Neural cell (in vitro differentiated cells): ENCODE data around the gene MOBP. TPM values are rescaled to one million over a fixed set of nuclear protein-coding genes. Genes with fewer than 3 reads are reported as not detected.

Experiments
- H2AFZ ChIP-seq: fragments of 200-600, 300-800 bp; sonication (generic), shearing (Covaris generic); 2 replicates; pipeline ENCODE4 v1.6.0; 2014; ENCODE audit warnings: low read depth, mild to moderate bottlenecking, antibody characterized with exemption, low read length, moderate library complexity
- H3F3A ChIP-seq: fragments of 200-600 bp; shearing (Covaris generic); 2 replicates; pipeline ENCODE4 v1.6.1; 2016; ENCODE audit warnings: mild to moderate bottlenecking, moderate library complexity, mixed read lengths, antibody characterized with exemption, low read length; ENCODE audit not compliant: insufficient read depth, poor library complexity, severe bottlenecking
- H3K27ac ChIP-seq: fragments of 200-600, 300-800 bp; sonication (generic), shearing (Covaris generic); 2 replicates; pipeline ENCODE4 v1.5.1; 2014; ENCODE audit warnings: mild to moderate bottlenecking, low read length, moderate library complexity
- H3K27me3 ChIP-seq: fragments of 300-800, 200-600 bp; sonication (generic), shearing (Covaris generic); 2 replicates; pipeline ENCODE4 v1.6.0; 2014; ENCODE audit warnings: mild to moderate bottlenecking, low read depth, low read length, moderate library complexity; ENCODE audit not compliant: insufficient read depth
- H3K36me3 ChIP-seq: fragments of 300-800, 200-600 bp; sonication (generic), shearing (Covaris generic); 2 replicates; pipeline ENCODE4 v1.5.1; 2014; ENCODE audit warnings: mild to moderate bottlenecking, antibody characterized with exemption, low read length, moderate library complexity; ENCODE audit not compliant: insufficient read depth
- H3K4me2 ChIP-seq: fragments of 300-800, 200-600 bp; sonication (generic), shearing (Covaris generic); 2 replicates; pipeline ENCODE4 v1.6.0; 2014; ENCODE audit warnings: mild to moderate bottlenecking, low read length
- H3K4me3 ChIP-seq: fragments of 300-800, 200-600 bp; sonication (generic), shearing (Covaris generic); 2 replicates; pipeline ENCODE4 v1.5.1; 2014; ENCODE audit warnings: mild to moderate bottlenecking, low read length, moderate library complexity
- H3K79me2 ChIP-seq: fragments of 200-600 bp; shearing (Covaris generic); replicated peaks from 2 replicates; pipeline ENCODE4 v1.6.0; 2014; ENCODE audit warnings: mild to moderate bottlenecking, low read length, moderate library complexity; ENCODE audit not compliant: insufficient read depth
- H3K9ac ChIP-seq: fragments of 300-800, 200-600 bp; sonication (generic), shearing (Covaris generic); 2 replicates; pipeline ENCODE4 v1.6.1; 2016; ENCODE audit warnings: mild to moderate bottlenecking, low read length, mixed read lengths
- H3K9me2 ChIP-seq: fragments of 200-600 bp; shearing (Covaris generic); 2 replicates; pipeline ENCODE4 v1.6.1; 2016; ENCODE audit warnings: mild to moderate bottlenecking, low read length, mixed read lengths; ENCODE audit not compliant: insufficient read depth
- H3K9me3 ChIP-seq: fragments of 200-600, 300-800 bp; sonication (generic), shearing (Covaris generic); 2 replicates; pipeline ENCODE4 v1.6.1; 2016; ENCODE audit warnings: mild to moderate bottlenecking, mixed run types, low read length, moderate library complexity, mixed read lengths
- H4K20me1 ChIP-seq: fragments of 200-600 bp; shearing (Covaris generic); 2 replicates; pipeline ENCODE4 v1.6.1; 2016; ENCODE audit warnings: mild to moderate bottlenecking, mixed run types; ENCODE audit not compliant: insufficient read depth
- CTCF ChIP-seq: fragments of 450-650 bp; IDR thresholded peaks from 2 replicates; pipeline ENCODE4 v1.5.1; 2014; ENCODE audit warnings: antibody characterized with exemption, mild to moderate bottlenecking, moderate library complexity; ENCODE audit not compliant: poor library complexity, severe bottlenecking
- EP300 ChIP-seq: fragments of 450-650 bp; conservative IDR thresholded peaks from 2 replicates; pipeline ENCODE4 v1.6.1; 2014; ENCODE audit warnings: antibody characterized with exemption, mild to moderate bottlenecking, moderate library complexity; ENCODE audit not compliant: poor library complexity, severe bottlenecking
- EZH2 ChIP-seq: fragments of 200-600, 300-800 bp; shearing (Covaris generic), sonication (generic); IDR thresholded peaks from 2 replicates; pipeline ENCODE4 v1.6.1; 2014; ENCODE audit warnings: antibody characterized with exemption, low read length, borderline replicate concordance, mild to moderate bottlenecking; ENCODE audit not compliant: insufficient read depth, poor library complexity, severe bottlenecking
- MXI1 ChIP-seq: fragments of 450-650 bp; conservative IDR thresholded peaks from 2 replicates; pipeline ENCODE4 v1.6.1; 2014; ENCODE audit warnings: antibody characterized with exemption, mild to moderate bottlenecking; ENCODE audit not compliant: poor library complexity, severe bottlenecking
- POLR2AphosphoS5 ChIP-seq: IDR thresholded peaks from 2 replicates; pipeline ENCODE4 v1.6.1; 2012
- RAD21 ChIP-seq: fragments of 450-650 bp; conservative IDR thresholded peaks from 2 replicates; pipeline ENCODE4 v1.6.1; 2014; ENCODE audit warnings: antibody characterized with exemption, mild to moderate bottlenecking, moderate library complexity
- REST ChIP-seq: IDR thresholded peaks from 2 replicates; pipeline ENCODE4 v1.6.1; 2012; ENCODE audit warnings: borderline replicate concordance
- SMC3 ChIP-seq: fragments of 450-650 bp; conservative IDR thresholded peaks from 2 replicates; pipeline ENCODE4 v1.6.1; 2014; ENCODE audit warnings: antibody characterized with exemption, mild to moderate bottlenecking, moderate library complexity; ENCODE audit not compliant: poor library complexity
- TAF1 ChIP-seq: IDR thresholded peaks from 2 replicates; pipeline ENCODE4 v1.6.1; 2012; ENCODE audit warnings: low read depth
- polyA plus RNA-seq: library from polyadenylated mRNA; depleted of rRNA; stranded (reverse); fragments of >200 nt; gene quantifications from 2 replicates; pipeline ENCODE4 v1.2.3, GENCODE V29; 2014

Gene MOBP
- polyA plus RNA-seq, 1 donor from 2014 or later: not detected

GRCh38 chr3:39485547-39485946 lies 18.1 kb downstream of the MOBP start:
- H3K79me2 ChIP-seq: no peaks in the 10 kb centered on the region
- H4K20me1 ChIP-seq: no peaks in the 10 kb centered on the region
- H3K9ac ChIP-seq: no peak overlapping the region
- H2AFZ ChIP-seq: no peak overlapping the region
- no peaks in the 10 kb centered on the region for H3K36me3 ChIP-seq
- H3K4me2 ChIP-seq: no peak overlapping the region
- H3K9me3 ChIP-seq: no peaks in the 10 kb centered on the region
- H3K4me3 ChIP-seq: no peak overlapping the region
- H3K9me2 ChIP-seq: no peaks in the 10 kb centered on the region
- H3K27ac ChIP-seq: no peak overlapping the region
- no peaks in the 10 kb centered on the region for H3K27me3 ChIP-seq
- TF ChIP-seq RAD21 (no peak), TAF1 (no peak), EP300 (no peak), CTCF (no peak), SMC3 (no peak), REST (no peak), MXI1 (no peak), EZH2 (no peak), POLR2AphosphoS5 (no peak)
- H3F3A ChIP-seq: no peaks in the 10 kb centered on the region

- Histone ChIP-seq H3K9ac (no peak overlapping the region), H3K36me3 (no peaks in the 10 kb centered on the region), H3K27me3 (no peaks in the 10 kb centered on the region), H3K4me3 (no peak overlapping the region), H3K79me2 (no peaks in the 10 kb centered on the region), H3K9me3 (no peaks in the 10 kb centered on the region), H2AFZ (no peak overlapping the region), H3K27ac (no peak overlapping the region), H3F3A (no peaks in the 10 kb centered on the region), H3K9me2 (no peaks in the 10 kb centered on the region), H3K4me2 (no peak overlapping the region), H4K20me1 (no peaks in the 10 kb centered on the region)
- TF ChIP-seq EP300: no peak
- TF ChIP-seq SMC3: no peak
- no peak for TF ChIP-seq RAD21
- TF ChIP-seq POLR2AphosphoS5: no peak
- no peak for TF ChIP-seq TAF1
- TF ChIP-seq CTCF: no peak
- no peak for TF ChIP-seq REST
- no peak for TF ChIP-seq MXI1
- TF ChIP-seq EZH2: no peak
Measured at GRCh38 chr3:39491014-39491413, 23.5 kb downstream of the MOBP start.
